ENCODE data around the gene AP2A2.

The AP2A2 gene

DNA sequence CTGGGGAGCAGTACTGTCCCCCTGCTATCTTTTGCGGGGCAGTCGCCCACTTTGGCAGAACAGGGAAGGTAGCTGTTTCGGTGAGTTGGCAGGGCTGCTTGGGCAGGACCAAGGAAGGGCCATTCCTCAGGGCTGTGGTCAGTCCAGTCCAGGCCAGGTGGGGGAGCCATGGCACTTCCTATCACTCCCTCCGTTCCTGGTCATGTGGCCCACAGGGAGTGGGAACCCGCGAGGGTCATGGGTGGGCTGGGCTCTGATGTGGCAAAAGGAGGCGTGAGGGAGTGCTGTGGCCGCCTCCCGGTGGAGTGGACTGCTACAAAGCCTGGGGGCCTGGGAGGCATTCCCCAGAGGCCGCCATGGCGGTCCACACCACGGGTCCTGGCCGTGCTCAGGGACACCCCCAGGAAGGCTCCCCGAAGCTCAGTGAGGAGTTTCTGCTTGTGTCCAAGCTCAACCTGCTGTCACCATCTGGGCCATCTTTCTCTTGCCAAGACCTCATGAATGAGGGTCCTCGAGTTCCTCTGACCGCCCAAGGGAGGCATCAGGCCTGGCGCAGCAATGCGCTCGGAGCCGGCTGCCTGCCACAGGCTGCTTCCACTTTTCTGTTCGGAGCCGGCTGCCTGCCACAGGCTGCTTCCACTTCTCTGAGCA is 27.0 kb upstream of the AP2A2 start:
- DNase-seq (ENCODE audit: low read depth in 2 of 2, low spot score in 1 of 2), result no peak

GRCh38 chr11:899724-900123 is 25.9 kb upstream of the AP2A2 start:
- DNase-seq (ENCODE audit: low read depth in 2 of 2, low spot score in 1 of 2), result no peak

DNA sequence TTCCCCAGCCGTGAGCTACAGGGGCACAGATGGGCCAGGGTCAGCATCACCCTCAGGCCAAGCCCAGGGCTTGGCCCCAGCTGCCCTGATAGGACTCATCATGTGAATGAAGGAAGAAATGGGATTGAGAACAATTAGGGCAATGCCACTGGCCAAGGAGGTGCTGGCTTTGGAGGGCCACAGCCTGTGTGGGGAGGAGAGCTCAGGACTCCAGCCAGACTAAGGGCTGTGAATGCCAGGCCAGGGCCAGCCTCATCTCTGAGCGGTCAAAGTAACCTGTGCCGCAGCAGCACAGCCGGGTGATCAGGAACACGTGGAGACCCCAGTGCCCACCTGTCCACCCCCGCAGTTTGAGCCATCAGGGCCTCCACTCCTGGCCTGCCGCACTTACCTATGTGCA is 25.1 kb upstream of the AP2A2 start:
- DNase-seq (ENCODE audit: low read depth in 2 of 2, low spot score in 1 of 2), result no peak

GRCh38 chr11:901452-902061 is 24.1 kb upstream of the AP2A2 start:
- no peak for DNase-seq (ENCODE audit: low read depth in 2 of 2, low spot score in 1 of 2)

DNA sequence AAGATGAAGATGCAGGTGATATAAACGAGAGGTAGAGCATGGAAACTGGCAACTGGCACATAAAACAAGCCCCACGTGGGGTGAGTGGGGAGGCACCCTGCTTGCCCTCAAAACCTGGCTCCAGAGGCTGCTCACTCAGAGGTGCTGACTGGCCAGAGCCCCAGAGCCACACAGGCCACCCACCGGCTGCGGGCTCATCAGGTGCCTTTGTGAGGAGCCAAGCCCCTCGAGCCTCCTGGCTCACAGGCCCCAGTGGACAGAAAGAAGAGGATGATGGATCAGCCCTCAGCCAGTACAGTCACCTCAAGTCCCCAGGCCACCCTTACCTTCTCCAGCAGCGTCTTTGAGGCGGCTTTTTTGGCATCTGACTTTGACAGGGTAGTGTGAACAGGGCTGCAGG is 21.3 kb upstream of the AP2A2 start:
- DNase-seq (ENCODE audit: low read depth in 2 of 2, low spot score in 1 of 2), result no peak

- no peak for DNase-seq (ENCODE audit: low read depth in 2 of 2, low spot score in 1 of 2)
Observed at GRCh38 chr11:905952-906351, 19.7 kb upstream of the AP2A2 start.

DNA sequence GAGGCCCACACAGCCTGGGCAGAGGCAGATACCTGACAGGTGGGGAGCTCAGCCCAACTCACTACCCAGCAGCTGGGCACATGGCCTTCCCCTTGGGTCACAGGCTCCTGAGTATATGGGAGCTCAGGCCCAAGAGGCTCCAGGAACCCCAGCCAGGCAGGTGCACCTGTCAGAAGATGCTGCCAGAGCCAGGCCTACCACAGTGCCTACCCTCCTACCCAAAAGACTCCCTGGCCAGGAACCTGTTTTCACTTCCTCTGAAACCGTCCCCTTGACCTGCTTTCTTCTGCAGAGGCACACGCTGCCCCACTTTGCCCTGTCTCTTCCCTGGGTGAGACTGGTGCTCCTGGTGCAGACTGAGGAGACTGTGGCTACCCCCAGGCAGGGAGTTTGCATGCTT is 18.0 kb upstream of the AP2A2 start:
- no peak for DNase-seq (ENCODE audit: low read depth in 2 of 2, low spot score in 1 of 2)

- no peak for DNase-seq (ENCODE audit: low read depth in 2 of 2, low spot score in 1 of 2)
Observed at GRCh38 chr11:908273-908672, 17.4 kb upstream of the AP2A2 start.

DNA sequence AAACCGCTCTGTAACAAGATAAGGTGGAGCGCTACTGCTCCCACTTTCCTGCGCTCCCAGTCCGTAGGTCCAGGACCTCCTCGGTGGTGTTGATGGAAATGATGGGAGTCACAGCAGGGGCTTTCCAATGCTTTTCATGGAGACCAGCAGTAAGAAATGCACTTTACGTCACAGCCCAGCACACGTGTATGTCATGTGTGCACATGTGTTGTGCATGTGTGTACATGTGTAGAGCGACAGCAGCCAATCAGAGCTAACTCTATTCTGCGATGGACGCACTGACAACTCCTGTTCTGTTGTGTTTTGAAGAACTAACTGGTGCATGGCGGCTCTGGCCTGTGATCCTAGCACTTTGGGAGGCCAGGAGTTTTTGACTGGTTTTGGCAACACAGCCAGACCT is 16.3 kb upstream of the AP2A2 start:
- no peak for DNase-seq (ENCODE audit: low read depth in 2 of 2, low spot score in 1 of 2)

GRCh38 chr11:910044-910588 is 15.6 kb upstream of the AP2A2 start:
- DNase-seq (ENCODE audit: low read depth in 2 of 2, low spot score in 1 of 2), result no peak

- peak; percentile 49 to 66 for DNase-seq (ENCODE audit: low read depth in 2 of 2, low spot score in 1 of 2)
Observed at GRCh38 chr11:910589-911030, 15.1 kb upstream of the AP2A2 start, which contains the start of gene CHID1. Gene CHID1, minus strand, starts transcription at chr11:910810. Its CDS starts 5,994 bp downstream, at chr11:904816.

GRCh38 chr11:911031-911889 is 14.4 kb upstream of the AP2A2 start:
- peak in 1 of 2 donors; percentile 7 for DNase-seq (ENCODE audit: low read depth in 2 of 2, low spot score in 1 of 2)

DNA sequence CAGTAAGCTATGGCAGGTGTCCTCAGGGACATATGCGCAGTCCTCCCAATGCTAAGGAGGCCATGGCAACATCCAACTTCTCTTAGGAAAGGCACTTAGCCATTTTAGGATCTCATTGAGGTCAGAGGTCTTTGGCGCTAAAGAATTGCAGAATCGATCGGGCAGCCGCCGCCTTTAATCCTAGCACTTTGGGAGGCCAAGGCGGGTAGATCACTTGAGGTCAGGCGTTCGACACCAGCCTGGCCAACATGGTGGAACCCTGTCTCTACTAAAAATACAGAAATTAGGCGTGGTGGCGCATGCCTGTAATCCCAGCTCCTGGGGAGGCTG is 13.8 kb upstream of the AP2A2 start:
- DNase-seq (ENCODE audit: low read depth in 2 of 2, low spot score in 1 of 2), result no peak

GRCh38 chr11:912266-912665 is 13.4 kb upstream of the AP2A2 start:
- no peak for DNase-seq (ENCODE audit: low read depth in 2 of 2, low spot score in 1 of 2)

- DNase-seq (ENCODE audit: low read depth in 2 of 2, low spot score in 1 of 2), result no peak
Observed at GRCh38 chr11:913043-913442, 12.6 kb upstream of the AP2A2 start.

DNA sequence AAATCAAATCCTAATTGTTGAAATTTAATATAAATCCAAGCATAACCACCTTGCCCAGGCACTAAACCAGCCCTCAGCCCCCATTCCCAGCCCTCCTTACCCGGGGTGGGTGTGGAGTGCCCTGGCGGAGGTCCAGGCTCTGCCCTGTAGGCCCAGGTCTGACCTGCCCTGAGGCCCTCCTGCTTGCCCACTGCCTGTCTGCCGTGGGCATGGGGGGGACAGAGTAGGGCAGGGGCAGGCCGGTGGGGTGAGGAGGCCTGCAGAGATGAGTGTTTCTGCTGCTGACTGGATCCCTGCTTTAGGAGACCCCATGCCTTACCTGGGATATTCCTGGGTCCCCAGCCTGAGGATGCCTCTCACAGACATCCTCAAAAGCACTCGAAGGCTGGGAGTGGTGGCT is 11.5 kb upstream of the AP2A2 start:
- no peak for DNase-seq (ENCODE audit: low read depth in 2 of 2, low spot score in 1 of 2)

- DNase-seq (ENCODE audit: low read depth in 2 of 2, low spot score in 1 of 2), result no peak
Observed at GRCh38 chr11:914747-915501, 10.7 kb upstream of the AP2A2 start.

DNA sequence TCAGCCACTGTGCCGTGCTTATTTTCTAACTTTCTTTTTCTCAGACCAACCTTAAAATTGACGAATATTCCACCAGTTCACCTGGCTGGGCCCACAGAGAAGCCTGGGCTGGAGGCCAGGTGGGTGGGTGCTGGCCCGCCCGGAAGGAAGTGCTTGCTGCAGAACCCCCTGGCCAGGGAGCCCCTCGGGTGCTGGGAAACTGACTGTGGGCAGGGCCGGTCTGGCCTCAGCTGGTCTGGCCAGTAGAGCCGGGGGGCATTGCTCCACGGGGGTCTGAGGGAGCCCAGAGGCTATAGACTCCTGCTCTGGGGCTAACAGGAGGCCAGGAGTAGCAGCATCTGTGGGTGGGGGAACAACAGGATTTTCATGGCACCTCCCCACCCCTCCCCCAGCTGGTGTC is 8.2 kb upstream of the AP2A2 start:
- no peak for DNase-seq (ENCODE audit: low read depth in 2 of 2, low spot score in 1 of 2)

DNA sequence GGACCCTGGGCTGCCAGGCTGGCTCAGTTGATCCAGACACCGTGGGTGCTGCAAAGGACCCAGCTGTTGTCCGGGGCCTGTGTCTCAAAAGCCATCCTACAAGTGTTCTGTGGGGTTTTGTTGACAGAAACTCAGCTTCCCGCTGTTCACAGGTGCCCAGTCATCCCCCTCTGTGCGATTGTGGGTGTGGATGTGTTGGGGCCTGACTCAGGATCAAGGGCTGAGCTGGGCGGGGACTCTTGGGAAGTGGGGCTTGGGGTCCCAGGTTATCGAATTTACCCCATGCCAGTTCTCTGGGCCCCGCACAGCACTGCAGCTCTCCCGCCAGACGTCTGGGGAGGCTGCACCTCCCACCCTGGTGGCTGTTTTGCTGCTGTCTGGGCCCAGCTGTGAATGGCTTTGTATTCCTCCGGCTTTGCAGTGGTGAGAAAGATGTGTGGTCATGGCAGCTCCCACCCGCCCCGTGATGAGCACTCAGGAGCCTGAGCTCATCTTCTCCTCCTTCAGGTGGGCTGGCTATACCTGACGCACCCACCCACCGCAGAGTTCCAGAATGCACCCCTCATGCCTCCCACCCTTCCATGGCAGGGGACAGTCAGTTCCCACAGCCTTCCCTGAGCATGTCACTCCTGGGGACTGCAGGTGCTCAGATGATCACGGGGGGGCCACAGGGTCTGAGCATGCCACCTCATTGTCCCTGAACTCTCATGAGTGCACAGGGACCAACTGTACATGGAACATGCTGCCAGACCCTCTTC is 3.6 kb upstream of the AP2A2 start:
- no peak for DNase-seq (ENCODE audit: low read depth in 2 of 2, low spot score in 1 of 2)

DNA sequence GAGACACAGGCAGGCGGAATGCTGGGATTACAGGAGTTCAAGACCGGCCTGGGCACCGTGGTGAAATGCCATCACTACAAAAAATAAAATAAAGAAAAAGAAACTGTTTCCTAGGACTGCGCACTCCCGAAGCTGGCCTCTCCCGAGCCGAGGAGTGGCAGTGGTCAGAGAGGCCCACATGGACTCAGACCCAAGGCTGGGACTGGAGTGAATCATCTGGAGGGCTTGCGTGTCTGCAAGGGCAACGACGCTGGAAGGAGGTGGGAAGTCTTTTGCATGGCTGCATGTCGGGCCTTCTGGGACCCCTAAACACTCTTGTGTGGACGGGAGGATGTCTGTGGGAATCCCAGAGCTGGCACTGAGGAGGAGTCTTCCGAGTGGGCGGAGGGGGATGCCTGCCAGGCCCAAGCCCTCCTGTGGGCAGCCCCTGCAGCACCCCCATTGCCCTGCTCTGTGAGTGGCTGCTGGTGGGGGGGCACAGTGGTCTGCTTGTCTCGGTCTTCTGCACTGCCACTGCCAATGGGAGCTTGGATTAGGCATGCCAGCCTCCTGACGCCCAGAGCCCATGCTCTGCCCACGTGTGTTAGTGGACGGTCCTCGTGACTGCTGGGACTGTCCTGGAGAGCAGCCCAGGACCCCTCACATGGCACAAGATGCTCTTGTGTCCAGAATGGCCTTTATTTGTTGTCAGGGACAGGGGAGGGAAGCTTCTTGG is 1.8 kb upstream of the AP2A2 start:
- no peak for DNase-seq (ENCODE audit: low read depth in 2 of 2, low spot score in 1 of 2)

Data from stimulated activated CD8-positive, alpha-beta memory T cell treated with anti-CD3 and anti-CD28 coated beads, Interleukin-4, amount 100 ng/mL, for 1 hour (primary cell).